GM19438 (cell line): ENCODE measurements around the gene CPNE4.

Experiments used
- ATAC-seq: cut with Tn5 transposase; IDR thresholded peaks from one replicate; pipeline ENCODE4 v1.9.1; 2021; ENCODE audit warnings: low read depth; ENCODE audit not compliant: unreplicated experiment

Gene CPNE4

DNA sequence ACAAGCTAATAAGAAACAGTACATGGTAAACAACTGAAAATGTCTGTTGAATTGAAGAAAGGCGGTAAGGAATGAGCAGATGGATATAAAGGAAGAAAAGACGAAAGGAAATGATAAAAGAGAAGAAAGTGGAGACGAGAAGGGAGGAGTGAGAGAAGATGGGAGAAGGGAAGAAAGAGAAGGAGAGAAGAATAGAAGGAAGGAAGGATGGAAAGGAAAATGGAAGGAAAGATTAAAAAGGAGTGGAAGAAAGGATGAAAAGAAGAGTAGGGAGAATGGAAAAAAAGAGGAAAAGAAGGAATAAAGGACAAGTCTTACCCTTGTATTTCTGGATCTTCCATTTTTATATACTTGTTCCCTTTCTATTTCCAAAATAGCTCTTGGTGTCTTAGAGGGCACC is 17.7 kb downstream of the CPNE4 start:
- no peak for ATAC-seq

DNA sequence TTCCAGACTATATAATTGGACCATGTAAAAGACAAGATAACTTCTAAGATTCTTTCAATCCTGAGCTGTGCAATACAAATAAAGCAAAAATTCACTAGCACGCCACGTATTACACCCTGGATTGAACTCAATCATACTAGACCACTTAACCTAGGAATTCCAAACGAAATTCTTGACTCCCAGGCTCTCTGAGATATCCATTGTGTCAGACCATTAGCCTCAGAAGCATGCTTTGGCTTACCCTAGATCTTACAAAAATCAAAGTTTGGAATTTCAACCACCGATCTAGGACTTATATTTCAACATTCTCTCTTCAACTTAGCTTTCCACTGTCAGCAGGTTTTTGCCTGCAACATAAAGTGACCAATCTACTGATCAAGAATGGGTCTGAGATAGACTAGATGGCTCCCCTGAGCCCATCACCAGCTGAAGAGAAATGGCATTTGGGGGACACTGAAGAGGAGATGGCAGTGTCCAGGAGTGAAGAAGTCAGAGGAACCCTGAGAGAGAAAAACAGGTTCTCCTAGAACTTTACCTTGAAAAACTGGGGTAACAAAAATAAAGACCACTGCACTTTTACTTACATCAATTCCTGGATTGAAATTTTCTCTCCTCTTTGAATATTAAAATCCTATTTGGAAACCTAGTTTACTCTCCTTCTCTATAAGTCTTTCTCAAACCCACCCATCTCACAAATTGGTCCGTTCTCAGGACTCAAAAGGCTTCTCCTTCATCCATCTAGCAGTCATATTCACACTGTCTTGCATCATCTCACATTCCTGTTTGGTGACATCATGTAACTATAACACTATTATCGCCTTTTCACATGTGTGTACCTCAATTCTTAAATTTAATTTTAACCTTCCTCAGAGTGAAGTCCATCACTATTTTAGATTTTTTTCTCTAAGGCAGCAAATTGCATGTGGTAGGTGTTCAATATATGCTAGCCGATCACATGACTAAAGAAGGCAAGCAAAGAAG is 18.5 kb downstream of the CPNE4 start:
- ATAC-seq: no peak

DNA sequence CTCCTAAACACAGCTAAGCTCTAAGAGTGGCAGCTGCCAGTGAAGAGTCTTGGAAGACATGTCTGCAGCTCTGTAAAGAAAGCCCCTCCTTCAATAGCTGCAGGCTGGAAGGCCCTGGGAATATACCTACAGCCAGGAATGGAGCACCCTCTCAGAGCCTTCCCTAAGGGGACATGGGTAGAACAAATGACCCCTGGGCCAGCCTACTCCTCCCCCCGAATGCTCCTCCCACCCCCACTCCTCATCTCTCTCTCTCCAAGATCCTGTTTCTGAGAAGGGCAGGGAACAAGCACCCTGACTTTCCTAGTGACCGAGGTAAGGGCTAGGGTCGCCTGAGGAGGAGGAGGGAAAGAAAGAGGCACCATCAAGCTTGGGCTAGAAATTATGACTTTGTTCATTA is 20.7 kb downstream of the CPNE4 start:
- no peak for ATAC-seq

DNA sequence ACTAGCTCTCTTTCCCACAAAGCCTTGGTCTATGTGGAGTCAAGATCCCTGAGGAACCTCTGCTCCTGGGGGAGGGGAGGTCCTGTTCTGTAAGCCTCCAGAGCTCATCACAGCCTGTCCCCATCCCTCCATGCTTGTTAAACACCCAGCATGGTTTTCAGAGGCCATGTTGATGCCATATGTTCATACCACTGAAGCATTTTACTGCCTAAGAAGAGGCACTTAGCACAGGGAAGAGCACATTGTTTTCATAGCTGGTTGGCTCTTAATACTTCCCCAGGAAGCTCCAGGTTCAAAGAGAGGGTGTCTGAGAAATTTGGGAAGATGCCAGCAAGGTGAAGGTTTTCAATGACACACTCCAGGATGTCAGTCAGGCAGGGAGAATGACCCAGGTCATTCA is 25.6 kb downstream of the CPNE4 start:
- ATAC-seq: no peak

DNA sequence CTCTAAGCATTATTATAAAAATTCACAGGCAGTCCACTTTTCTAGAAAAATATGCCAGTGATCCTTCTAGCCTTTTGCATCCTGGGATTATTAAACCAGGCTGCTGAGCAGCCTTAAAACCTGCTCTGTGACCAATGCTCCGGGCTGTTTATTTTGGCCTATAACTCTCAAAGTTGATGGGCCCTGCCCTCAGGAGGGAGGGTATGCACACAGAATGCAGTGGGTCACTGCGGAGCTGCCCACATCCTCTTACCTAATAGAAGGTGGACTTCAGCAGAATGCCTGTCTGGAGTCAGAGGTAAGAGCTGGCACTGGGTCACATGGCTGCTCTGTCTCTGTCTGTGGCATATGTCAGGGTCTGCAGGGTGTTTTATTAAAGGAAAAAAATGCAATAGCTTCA is 26.0 kb downstream of the CPNE4 start:
- no peak for ATAC-seq

DNA sequence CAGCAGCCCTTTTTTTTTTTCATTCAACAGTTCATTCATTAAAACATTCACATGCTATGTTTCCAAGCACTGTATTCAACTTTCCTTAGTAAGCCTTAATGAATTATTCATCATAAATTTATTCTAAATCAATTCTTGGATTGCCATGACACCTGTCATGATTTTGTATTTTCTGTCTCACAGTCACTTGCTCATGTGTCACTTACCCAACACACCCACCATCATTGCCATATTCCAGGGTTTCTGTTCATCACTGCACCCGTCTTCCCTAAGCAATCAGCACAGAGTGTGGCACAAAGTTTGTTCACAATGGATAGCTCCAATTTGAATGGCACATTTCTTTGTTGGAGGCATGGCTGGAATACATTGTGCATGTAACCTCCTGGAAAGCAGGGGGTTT is 27.2 kb downstream of the CPNE4 start:
- no peak for ATAC-seq

DNA sequence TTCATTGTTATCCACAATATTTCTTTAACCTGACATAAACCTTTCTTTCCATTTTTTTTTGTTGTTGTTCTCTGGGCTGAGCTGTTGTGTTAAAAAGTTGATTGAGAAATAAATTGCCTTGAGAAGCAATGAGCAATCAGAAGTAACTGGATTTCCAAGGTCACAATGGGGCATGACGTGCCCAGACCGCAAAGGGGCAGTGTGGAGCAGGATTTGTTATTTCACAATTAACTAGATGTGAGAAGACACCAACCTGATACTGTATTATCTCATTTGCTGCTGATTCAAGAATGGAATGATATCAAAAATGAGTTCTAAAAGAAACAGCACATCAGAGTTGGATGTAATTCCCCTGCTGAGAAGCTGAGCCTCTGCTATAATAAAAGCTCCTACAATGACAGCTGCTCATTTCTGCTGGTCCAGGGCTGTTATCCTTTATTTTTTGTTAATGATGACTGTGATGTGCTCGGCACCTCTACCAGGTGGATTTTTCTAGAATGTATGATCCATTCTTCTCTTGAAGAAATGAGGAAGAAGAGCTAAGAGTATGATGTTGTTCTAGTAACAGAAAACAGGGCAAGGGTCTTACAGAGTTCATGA is 28.1 kb downstream of the CPNE4 start:
- no peak for ATAC-seq

DNA sequence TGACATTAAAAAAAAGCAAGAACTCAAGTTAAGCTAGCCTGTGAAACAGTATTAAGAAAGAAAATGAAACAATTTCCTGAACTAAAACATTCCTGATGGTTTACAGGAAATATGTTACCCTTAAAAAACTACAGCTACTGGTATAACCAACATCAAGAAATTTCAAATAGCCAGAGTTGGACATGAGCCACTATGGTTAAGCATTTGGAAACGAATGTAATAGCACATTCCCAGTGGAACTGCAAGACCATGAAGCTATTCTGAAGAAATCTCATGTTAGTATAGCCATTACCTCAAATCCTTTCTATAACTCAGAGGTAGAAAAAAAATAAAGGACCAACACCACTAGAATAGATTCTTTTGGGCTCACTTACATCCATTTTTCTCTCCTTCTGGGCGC is 30.2 kb downstream of the CPNE4 start:
- no peak for ATAC-seq

DNA sequence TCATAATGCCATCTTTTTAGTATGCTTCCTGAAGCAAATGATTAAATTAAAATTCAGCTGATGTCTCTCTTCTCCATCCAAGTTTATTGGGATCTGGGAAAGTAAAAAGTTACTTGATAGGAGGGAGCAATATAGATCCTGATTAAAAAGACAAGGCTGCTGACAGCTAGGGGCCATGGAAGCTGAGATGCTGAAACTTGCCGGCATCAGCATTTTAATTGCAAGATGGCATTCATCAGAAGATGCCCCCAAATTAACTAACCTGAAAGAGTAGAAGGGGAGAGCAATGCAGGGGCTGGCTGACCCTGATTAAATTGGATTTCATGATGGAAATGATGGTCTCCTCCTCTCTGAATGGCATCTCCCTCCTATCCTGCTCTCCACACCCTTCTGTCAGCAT is 31.1 kb downstream of the CPNE4 start:
- ATAC-seq: no peak

DNA sequence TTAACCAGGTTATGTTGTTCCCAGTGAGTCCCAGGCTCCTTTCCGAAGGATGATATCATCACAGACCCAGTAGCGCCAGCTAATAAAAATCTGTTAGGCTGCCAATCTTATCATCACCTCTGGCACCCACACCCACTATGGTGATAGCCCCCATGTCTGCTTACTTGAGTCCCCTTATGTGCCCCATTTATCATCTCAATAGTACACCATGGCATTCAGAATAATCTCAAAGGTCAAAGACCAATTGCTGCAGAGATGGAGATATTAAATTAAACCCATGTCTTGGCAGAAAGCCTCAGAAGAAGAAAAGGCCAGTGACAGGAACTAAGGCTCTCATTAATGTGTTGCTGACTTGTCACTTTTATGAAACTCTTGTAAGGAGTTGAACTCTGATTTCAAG is 32.8 kb downstream of the CPNE4 start:
- no peak for ATAC-seq

DNA sequence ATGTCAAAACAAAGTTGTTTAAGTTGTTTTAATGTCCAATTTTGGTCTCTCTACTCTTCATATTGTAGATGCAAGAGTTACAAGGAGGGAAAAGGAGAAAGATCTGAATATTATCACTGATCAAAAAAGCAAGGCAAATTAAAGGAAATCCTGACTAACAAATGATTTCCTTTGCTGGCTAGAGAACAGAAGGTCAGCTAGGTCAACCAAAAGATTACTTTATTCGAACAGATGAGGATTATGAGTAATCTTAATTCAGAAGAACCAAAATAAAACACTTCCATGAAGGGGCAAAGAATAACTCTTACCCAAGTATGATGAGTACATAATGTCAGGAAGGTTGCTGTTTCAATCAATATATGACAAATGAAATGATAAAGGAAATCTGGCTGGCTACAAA is 33.8 kb downstream of the CPNE4 start:
- no peak for ATAC-seq

DNA sequence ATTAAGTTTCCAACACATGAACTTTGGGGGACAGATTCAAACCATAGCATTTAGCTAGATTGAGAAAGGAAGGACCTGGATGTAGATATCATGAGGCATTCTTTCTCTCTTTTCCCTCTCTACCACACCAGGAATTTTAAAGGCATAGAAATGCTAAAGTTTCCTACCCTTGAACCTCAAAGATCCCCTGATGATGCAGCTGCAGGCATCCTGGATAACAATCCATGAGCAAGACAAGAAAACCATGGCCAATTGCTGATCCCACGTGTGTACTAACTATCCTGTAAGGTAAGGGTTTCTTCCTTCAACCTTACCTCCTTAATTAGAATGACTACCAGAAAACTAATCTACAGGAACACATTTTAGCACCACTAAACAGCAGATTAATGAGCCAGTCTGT is 36.8 kb downstream of the CPNE4 start:
- ATAC-seq: no peak

DNA sequence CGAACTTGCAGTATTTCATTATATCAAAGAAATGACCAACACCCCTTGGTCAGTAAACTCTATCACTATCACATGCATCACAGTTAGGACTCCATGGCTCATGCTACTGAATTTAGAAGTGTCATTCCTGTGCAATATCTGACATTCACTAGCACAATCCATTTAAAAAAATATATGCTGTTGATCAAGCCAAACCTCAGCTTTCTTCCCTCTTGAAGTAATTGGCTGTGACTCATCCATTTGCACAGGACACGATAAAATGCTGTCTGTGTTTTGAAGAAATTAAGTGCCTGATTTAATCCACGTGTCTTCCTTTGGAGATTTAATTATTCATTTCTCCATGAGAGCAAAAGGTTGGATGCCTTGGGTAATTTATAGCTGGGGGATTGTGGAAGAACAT is 38.9 kb downstream of the CPNE4 start:
- ATAC-seq: no peak

DNA sequence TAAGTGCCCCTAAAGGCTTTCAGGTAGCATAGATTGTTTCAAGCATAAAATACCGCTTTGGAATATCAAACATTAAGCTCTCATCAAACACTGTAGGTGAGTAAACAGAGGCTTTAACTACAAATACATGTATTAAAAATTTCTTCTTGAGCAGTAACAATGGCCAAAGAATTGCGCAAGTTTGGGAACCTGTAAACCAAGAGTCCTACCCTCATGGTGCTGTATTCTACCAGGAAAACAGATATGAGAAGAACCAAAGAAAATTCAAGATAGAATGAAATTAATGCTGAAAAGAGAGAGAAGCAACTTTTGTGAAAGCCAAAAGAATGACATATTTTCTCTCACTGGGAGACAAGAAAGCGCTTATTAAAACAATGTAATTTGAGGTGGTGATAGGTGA is 45.5 kb downstream of the CPNE4 start:
- ATAC-seq: no peak

DNA sequence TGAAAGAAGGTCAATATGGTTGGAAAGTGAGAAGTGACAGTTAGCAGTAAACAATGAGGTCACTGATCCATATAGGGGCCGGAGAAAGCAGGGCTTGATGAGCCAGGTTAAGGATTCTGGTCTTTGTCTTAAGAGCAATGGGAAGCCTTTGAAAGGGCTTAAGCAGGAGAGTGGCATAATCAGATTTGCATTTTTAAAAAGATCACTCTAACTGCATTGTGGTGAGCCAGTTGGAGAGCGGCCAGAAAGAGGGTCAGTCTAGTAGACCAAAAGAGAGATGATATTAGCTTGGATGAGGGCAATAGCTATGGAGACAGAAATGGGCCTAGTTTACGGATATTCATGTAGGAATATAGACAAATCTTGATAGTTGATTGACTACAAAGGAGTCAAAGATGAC is 46.6 kb downstream of the CPNE4 start:
- ATAC-seq: no peak

DNA sequence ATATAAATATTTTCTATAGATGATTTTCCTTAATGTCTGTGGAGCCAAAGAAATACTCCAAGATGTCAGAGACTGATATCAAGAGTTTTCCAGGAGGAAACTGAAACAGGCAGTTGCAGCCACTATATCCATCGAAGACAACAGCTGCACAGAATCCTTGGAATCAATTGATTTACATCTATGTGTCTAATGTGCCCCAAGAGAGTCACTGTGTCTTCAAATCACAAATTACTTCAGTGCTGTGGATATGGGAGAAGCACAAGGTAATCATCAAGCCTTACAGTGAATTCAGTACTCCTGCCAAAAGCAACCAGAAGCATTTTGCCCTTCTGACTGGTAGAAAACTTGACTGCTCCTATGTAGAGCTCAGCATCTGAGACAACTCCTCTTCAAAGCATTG is 51.1 kb downstream of the CPNE4 start:
- no peak for ATAC-seq

DNA sequence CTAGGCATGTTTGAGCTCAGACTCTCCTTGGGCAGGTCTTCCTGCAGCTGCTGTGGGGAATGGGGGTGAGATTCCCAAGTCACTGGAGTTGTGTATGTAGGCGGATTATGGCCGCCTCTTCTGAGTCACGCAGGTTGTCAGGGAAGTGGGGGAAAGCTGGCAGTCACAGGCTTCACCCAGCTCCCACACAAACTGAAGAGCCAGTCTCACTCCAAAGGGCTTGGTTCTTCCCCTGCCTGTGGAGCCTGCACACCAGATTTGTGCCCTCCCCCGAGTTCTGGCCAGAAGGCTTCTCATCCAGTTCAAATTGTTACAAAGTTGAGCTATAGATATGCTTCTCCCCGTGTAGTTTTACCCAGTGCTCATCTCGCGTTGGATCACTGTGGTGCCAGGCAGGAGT is 53.5 kb downstream of the CPNE4 start:
- no peak for ATAC-seq

DNA sequence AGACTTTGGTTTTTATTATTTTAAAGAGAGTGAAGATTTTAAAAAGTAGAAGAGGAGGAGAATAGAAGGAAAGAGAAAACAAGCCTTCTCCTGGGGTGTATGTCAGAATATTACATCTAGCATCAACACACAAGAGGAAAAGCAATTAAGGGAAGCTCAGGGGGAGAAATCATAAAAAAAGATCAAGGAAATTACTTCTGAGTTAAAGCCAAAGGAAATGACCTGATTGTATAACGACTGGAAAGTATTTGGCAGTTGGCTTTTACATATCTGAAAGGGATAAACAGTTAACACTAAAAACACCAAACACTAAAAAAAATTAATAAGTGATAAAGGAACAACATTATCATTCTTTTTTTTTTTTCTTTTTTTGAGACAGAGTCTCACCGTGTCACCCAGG is 58.4 kb downstream of the CPNE4 start:
- ATAC-seq: no peak

DNA sequence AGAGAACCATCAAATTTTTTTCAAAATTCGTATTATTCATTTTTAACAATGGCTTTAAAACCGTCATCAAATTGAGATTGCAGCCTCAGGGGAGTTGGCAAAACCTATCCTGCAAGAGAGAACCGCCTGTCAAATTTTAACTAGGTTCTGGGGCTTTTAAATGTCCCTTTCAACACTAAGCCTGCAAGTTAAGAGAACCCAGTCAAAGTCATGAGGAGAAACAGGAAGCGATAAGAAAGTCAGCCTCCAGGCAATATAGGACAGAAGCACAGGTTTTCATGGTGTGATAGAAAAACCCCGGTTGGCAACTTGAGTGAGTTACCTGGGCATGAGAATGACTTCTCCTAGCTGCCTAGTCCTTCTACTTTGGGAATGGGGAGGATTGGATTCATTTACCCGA is 59.8 kb downstream of the CPNE4 start:
- no peak for ATAC-seq

DNA sequence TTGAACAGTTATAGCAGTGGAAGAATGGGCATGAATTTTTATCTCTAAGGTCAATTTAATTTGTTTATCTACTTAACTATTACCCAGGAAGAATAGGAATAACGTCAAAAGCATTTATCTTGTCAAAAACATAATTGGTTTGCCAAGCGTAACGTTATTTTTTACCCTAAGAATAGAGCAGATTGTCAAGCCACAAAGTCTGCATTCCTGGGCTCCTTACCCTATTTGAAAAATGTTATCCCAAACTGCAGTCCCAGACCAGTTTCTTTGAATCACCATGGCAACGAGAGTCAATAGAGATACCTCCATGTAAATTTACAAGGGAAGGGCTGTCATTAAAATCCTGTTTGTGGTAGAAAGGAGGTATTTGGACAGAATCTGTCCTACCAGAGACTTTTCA is 61.1 kb downstream of the CPNE4 start:
- no peak for ATAC-seq

DNA sequence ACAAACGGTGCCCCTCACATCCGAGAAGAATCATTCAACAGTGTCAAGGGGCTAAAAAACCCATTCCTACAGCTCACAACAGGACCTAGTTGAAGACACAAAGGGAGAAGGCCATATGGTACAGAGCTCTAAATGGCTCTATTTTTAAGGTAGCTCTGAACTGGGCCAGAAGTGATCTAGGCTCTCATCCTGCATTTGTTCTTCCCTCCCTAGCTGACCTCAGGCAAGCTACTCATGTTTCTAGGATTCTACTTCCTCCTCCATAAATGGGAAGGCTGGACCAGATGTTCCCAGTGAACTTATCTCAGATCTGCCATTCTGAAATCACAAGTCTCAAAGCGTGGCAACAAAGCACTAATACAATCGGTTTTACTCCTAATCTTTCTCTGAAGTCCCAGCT is 62.3 kb downstream of the CPNE4 start:
- ATAC-seq: no peak

DNA sequence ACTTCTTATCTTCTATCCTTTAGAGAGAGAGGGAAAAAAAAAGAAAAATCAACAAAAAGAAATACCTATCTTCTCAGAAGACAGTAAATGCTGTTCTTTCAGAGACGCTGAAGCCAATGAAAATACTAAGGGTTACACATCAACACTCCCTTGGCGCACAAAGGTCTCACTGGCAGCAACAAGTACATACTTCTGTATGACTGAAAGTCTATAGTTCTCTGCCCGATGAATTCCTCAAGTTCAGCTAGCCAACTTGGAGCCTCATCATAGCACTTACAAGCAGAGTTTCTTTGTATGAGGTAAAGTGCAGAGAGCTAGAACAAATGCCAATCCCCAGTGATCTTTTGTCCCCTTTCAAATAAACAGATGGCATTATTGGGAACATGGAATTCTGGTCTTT is 62.7 kb downstream of the CPNE4 start:
- no peak for ATAC-seq
